ENCODE measurements around the gene RIPOR2.
A peak's percentile ranks its signal among the peaks of the same experiment; 100 is the strongest.

RIPOR2 gene

DNA sequence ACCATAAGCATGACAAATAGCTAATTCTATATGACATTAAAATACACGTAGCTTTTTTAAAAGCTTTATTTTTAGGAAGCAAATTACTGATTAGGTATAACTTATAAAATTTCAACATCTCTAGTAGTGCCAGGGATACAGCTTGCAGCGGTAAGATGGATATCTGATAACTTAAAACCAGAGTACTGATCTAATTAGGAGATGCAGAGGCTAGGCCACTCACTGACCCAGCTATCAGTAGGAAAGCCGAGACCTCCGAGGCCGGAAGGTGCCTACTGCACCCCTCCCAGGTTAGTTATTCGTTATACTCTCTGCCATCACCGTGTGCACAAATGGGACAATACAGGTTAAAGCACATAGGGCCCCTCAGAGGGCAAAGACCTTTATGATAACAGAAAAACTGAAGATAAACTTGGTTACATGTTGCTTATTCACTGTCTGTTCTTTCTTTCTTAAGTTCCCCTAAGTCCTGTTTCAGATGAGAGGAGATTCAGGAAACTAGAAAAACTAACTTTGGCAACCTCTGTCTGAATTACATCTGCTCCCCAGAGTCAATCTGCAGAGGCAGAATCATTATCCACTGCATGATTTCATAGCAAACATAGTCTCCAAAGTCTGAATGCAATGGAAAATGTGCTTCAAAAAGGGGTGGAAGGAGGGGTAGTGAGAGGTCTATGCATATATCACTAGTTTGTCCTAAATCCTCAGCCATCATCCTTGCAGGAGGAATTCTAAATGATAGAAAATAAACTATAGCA is 60.8 kb downstream of the RIPOR2 start:
- no peak for DNase-seq

DNA sequence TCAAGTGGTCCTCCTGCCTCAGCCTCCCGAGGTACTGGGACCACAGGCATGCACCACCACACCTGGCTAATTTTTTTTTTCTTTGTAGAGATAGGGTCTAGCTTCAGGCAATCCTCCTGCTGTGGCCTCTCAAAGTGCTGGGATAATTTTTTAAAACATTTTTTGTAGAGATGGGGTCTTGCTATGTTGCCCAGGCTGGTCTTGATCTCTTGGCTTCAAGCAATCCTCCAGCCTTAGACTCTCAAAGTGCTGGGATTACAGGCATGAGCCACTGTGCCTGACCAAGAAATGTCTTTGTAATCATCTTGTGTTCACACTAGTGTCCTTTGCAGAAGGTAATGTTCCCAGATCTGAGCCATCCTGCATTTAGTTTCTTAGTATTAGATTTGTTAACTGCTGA is 61.6 kb downstream of the RIPOR2 start:
- no peak for DNase-seq

DNA sequence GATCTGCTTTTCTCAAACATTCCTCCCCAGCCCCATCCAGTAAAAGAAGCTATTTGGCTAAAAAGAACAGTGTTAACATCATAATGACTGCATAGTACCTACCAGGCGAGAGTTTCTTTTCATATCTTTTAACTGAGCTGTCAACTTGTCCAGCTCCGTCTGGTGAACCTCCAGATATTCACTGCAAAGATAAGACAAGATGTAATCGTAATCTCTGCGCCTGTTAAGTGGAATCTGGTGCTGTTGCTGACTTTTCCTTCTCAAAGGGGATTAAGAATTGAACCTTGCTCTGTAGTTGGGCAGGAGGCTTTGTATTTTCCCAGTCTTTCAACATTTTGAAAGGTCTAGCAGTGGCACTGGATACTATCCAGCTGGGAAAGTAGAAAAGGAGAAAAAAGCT is 63.0 kb downstream of the RIPOR2 start:
- no peak for DNase-seq

DNA sequence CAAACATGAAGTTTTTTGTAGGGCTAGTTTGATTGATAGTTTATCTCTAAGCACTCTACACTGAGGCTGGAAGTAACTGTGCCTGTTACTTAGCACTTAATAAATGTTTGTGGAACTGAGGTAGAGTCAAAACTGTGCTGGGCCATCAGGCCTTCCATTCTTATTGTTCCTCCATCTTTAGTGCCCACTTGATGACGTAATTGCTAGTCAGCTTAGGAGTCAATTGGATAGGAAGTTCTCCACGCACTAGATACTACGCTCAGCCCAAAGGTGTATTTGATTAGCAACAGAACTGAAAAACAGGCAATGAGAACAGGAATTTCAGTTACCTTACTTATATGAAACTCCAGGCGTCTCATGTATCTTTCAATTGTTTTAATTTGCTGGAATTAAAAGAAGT is 67.0 kb downstream of the RIPOR2 start:
- no peak for DNase-seq

- DNase-seq, result no peak
Measured at GRCh38 chr6:24867104-24867703, 68.6 kb downstream of the RIPOR2 start.

DNA sequence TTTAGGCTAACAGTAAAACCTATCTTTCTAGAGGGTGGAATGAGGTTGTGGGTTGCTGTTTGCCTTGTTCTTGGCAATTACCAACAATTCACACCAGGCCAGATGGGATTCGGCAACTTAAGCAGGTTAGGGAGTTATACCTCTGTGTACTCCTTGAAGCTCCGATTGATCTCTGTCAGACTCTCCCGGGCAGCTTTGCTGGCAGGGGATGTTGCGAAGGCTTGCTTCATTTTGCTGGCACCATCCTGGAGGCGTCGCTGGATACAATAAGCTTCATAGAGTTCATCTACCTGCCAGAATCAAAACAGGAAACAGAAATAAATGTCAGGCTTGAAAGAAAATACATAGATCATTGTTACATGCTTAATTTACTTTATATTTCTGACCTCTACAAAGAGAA is 70.6 kb downstream of the RIPOR2 start:
- DNase-seq, result no peak

DNA sequence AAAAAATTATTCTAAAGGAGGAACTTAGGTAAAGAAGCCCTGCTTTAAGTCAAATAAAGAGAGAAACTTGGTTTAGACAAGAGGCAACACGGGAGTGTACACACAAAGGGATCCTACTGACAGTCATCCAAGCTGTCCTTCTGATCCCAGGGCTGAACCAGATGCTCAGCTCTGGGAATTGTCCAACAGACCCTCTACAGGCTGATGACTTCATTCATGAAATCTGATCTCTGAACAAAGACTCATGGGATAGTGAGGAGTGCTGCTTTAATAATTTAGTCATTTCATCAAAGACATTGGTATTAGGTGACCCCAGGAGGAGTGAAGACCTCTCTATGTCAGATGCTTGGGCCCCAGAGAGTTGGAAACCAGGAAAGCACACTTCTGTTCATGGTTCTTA is 71.4 kb downstream of the RIPOR2 start:
- DNase-seq, result no peak

DNA sequence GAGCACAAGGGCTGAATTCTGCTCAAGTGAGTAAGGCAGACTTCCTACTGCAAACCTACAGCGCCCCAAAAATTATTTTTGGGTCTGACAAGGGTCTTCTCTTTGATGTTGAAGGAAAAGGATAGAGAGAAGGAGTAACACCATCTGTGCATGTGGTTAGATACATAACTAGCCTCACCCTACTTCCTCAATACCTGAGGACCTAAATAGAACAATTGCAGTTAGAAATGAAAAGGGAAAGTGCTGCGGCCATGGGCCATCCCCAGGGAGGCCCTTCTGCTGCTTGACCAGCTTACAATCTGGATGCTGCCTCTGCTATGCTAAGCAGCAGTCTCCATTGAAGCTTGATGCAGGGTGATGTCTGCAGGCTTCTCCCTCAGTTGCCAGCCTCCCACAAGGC is 73.8 kb downstream of the RIPOR2 start:
- no peak for DNase-seq

- no peak for DNase-seq
Measured at GRCh38 chr6:24859608-24860200, 76.1 kb downstream of the RIPOR2 start.

GRCh38 chr6:24859132-24859531 is 76.6 kb downstream of the RIPOR2 start:
- peak; percentile 23 for DNase-seq

- peak; percentile 92 for DNase-seq
Measured at GRCh38 chr6:24858177-24858653, 77.5 kb downstream of the RIPOR2 start.

- DNase-seq, result no peak
Measured at GRCh38 chr6:24856901-24857670, 78.7 kb downstream of the RIPOR2 start.

DNA sequence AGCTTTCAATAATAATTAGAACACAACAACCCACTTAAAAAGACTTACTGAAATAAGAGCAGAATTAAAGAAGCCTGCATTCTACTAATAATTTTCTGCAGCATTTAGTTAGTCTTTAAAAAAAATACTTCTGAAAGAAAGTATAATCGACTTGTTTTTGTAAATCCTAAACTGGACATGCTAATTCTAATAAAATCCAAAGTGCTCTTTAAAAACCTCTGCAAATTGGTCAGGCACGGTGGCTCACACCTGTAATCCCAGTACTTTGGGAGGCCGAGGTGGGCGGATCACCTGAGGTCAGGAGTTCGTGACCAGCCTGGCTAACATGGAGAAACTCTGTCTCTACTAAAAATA is 79.5 kb downstream of the RIPOR2 start:
- no peak for DNase-seq

GRCh38 chr6:24855395-24856245 is 80.1 kb downstream of the RIPOR2 start:
- DNase-seq, result peak; percentile 82

DNA sequence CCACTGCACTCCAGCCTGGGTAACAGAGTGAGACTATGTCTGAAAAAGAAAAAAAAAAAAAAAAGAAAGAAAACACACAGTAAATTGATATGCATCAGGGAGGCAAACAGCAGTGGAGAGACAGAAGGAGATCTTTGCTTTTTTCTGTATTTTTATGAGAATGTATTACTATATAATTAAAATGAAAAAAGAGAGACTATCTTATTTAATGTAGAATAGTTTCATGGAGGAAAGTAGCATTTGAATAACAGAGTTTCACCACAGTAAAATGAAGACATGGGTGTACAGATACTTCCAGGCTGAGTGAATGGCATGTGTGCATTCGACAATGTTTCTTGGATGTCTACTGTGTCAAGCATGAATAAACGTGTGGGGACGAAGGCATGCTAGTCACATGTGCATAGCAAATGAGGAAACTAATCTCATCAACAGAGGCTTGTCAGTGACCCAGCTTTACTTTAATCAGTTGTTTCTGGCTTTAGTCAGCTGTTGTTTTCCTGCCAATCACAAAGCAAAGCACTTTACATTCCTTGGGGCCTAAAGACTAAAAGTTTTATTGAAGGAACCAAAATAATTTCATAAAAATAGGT is 81.6 kb downstream of the RIPOR2 start:
- no peak for DNase-seq

DNA sequence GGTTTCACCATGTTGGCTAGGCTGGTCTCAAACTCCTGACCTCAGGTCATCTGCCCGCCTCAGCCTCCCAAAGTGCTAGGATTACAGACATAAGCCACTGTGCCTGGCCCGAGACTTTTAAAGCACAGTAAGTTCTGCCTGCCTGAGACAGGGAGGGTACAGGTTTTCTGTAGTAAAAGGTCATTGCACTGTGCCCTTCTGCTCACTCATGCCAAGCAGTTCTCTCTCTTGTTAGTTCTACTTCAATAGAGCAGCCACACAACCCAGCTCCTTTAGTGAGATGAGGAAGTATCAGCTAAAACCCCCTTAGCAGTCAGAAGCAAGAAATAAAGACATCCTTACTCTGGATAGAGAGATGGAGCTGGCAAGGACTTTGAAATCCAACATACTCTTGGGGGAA is 84.7 kb downstream of the RIPOR2 start:
- DNase-seq, result no peak

DNA sequence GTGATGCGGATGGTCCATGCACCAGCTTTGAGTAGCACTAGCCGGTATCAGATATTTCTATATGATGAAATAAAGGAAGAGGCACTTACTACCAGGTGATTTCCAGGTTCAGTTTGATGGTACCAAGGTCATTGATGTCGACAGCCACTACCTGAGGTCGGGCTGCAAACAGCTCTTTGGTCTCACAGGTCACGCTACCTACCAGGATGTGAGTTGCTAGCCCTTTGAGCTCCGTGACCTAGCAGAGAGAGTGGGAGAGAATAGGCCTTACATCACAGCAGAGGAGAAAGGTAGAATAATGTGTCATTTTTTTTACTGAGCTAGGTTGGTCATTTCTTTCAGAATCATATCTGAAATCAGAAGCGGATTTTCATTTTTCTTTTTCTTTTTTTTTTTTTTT is 86.0 kb downstream of the RIPOR2 start:
- DNase-seq, result no peak

GRCh38 chr6:24848461-24848860 is 87.3 kb downstream of the RIPOR2 start:
- DNase-seq, result no peak

DNA sequence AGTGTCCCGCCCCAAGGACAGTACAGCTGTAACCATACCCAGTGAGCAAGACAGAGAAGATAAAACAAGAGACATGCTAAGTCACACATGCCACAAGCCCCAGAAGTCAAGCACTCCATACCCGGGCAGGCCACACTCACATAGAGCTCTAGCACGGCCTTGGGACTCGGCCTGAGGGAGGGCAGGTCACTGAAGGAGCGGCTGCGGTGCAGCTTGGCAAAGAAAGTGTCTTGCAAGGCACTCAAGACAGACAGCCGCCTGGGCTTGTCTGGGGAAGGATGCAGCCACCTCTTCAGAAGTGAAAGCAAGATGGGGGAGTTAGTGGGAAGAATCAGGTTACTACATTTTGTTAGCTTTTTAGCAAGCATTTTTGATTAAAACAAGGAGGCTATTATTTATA is 88.4 kb downstream of the RIPOR2 start:
- DNase-seq, result no peak

DNA sequence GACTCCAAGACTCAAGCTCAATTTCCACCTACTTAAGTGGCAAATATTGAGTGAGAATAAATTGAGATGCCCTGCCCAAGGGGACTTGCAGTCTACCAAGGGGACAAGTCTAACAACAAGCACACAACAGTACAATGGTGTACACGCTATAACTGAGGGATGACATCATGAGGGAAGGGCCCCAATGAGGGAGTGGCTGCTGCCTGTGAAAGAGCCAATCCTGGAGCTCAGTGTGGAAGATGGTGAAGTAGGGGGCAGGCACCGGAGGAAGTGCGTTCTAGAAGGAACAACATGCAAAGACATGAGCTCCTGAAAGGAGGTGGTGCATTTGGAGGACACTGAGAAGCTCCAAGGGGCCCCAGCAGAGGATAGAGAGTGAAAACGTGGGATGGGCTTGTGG is 90.2 kb downstream of the RIPOR2 start:
- no peak for DNase-seq

DNA sequence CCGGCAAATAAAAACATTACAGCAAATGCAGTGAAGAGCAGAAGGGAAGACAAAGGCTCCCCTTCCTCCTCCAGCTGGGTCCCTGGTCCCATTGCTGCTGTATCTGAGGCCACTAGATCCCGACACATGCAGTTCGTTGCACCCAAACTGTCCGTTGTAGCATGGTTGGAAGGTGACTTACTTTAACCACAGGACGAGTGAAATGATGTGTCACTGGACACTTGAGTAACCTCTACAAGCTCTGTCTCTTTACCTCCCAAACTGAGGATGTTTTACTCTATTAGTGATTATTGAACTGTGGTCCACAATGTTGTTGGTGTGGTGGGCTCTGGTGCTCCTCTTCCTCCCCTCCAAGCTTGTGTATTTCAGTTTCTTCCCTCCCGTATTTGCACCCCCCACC is 90.9 kb downstream of the RIPOR2 start:
- no peak for DNase-seq

- no peak for DNase-seq
Measured at GRCh38 chr6:24844061-24844460, 91.7 kb downstream of the RIPOR2 start.

Measured in suppressor macrophage treated with lipopolysaccharide for 4 hours (primary cell).